PFSK-1 (cell line): Measurements from ENCODE around the gene FAM229A.
A peak's percentile ranks its signal among the peaks of the same experiment; 100 is the strongest.

Source experiments
- FOXP2 ChIP-seq: optimal IDR thresholded peaks from 2 replicates; pipeline ENCODE3; 2011; ENCODE audit warnings: borderline replicate concordance, control low read depth, inconsistent platforms; ENCODE audit not compliant: insufficient read depth; ENCODE audit errors: extremely low read length, extremely low read depth
- POLR2AphosphoS5 ChIP-seq: IDR thresholded peaks from 2 replicates; pipeline ENCODE4 v1.6.1; 2012; ENCODE audit warnings: low read depth, mild to moderate bottlenecking, control low read depth, low read length, moderate library complexity
- SIN3A ChIP-seq: IDR thresholded peaks from 2 replicates; pipeline ENCODE4 v1.6.1; 2012; ENCODE audit warnings: mild to moderate bottlenecking, low read length, moderate library complexity, borderline replicate concordance; ENCODE audit not compliant: insufficient read depth
- TAF1 ChIP-seq: IDR thresholded peaks from 2 replicates; pipeline ENCODE4 v1.6.1; 2012; ENCODE audit warnings: low read length, control low read depth, borderline replicate concordance; ENCODE audit not compliant: insufficient read depth
- TF ChIP-seq, protein P1 (sequence below), 2 experiments: IDR thresholded peaks; 2 replicates each; pipeline versions ENCODE4 v1.6.1 to v1.8.0; 2011 to 2012; ENCODE audit warnings: low read depth in 2 of 2, low read length in 2 of 2, control low read depth in 1 of 2, inconsistent platforms in 1 of 2, mild to moderate bottlenecking in 1 of 2, moderate library complexity in 1 of 2; ENCODE audit not compliant: insufficient read depth in 1 of 2

Gene FAM229A

DNA sequence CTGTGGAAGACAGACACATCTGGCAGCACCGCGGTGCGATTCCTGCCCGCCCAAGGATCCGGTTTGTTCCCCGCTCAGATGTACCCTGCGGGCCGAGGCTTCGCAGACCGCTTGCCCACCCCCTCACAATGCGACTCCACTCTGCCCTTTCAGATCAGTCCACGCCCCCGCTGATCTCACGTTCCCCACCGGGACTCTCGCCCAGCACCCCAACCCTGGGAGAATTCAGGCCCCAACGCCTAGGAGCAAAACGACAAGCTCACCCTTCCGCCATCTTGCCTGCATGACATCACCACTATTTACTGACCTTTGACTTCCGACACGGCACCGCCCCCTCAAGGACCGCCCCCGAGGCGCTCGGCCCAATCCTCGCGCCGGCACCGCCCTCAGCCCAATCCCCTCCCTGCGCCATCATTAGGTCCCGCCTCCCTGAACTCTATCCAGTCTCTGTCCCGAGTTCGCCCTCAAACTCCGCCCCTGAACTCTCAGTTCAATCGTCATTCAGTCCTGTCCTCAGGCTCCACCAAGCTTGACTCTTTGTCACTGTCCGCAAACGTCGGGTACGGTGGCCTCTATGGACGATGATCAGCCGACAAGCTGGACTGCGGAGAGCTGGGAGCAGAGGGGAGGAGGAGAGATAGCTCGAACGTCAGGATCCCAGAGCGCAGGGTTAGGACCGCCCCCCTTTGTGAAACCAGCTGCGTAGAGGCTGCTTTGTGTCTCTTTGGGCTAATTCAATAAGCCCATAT, 32.0 kb upstream of the FAM229A start, which contains the start of gene BSDC1:
Gene BSDC1, minus strand, starts transcription at position 301 of the 749 bp plus-strand sequence. Its CDS starts 27 bp downstream, at position 274.
- TF ChIP-seq TAF1 (peak; percentile 73; the same call in 1 of the 2 replicates), FOXP2 (peak; percentile 63), SIN3A (peak; percentile 77; the same call in 1 of the 2 replicates), POLR2AphosphoS5 (peak; percentile 85)
- TF ChIP-seq, protein P1, sequence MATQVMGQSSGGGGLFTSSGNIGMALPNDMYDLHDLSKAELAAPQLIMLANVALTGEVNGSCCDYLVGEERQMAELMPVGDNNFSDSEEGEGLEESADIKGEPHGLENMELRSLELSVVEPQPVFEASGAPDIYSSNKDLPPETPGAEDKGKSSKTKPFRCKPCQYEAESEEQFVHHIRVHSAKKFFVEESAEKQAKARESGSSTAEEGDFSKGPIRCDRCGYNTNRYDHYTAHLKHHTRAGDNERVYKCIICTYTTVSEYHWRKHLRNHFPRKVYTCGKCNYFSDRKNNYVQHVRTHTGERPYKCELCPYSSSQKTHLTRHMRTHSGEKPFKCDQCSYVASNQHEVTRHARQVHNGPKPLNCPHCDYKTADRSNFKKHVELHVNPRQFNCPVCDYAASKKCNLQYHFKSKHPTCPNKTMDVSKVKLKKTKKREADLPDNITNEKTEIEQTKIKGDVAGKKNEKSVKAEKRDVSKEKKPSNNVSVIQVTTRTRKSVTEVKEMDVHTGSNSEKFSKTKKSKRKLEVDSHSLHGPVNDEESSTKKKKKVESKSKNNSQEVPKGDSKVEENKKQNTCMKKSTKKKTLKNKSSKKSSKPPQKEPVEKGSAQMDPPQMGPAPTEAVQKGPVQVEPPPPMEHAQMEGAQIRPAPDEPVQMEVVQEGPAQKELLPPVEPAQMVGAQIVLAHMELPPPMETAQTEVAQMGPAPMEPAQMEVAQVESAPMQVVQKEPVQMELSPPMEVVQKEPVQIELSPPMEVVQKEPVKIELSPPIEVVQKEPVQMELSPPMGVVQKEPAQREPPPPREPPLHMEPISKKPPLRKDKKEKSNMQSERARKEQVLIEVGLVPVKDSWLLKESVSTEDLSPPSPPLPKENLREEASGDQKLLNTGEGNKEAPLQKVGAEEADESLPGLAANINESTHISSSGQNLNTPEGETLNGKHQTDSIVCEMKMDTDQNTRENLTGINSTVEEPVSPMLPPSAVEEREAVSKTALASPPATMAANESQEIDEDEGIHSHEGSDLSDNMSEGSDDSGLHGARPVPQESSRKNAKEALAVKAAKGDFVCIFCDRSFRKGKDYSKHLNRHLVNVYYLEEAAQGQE (IDR thresholded peaks at IDR 0.05; ENCODE audit: insufficient read depth in 1 of 2, low read depth in 2 of 2, low read length in 2 of 2), result no peak

DNA sequence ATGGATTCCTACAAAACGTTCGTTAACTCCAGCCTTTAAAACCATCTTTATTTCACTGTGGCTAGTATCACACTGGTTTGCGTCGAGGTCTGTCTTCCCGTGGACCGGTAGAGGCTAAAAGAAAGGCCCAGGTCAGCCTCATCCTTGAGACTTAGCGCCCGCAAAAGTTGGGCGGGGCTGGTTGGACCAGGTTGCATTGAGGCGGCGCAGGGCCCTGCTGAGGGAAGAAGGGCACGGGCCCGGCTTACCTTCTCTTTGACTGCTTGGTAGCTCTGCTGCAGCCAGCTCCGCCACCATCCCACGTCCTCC, 31.5 kb upstream of the FAM229A start:
- TF ChIP-seq FOXP2 (no peak), TAF1 (no peak), POLR2AphosphoS5 (no peak), SIN3A (no peak)
- TF ChIP-seq, protein P1 (IDR thresholded peaks at IDR 0.05; ENCODE audit: insufficient read depth in 1 of 2, low read depth in 2 of 2, low read length in 2 of 2), result no peak

DNA sequence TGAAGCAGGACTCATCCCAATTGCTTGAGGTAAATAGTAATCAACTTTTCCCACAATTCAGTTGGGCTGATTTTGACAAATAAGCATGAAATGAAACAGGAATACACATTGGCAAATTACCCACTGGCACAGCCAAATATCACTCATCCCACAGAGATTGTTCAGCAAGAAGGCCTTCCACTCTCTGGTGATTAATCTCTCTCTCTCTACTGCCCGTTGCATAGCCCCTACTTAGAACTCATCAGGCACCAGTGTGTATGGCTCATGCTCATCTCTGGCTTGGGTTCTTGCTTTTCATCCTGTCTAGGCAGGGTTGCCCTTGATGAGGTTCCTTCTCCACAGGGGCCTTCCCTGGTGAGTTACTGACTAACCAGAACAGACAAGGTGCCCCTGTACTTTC, 30.9 kb upstream of the FAM229A start:
- TF ChIP-seq SIN3A (no peak), FOXP2 (no peak), TAF1 (no peak), POLR2AphosphoS5 (no peak)
- TF ChIP-seq, protein P1 (IDR thresholded peaks at IDR 0.05; ENCODE audit: insufficient read depth in 1 of 2, low read depth in 2 of 2, low read length in 2 of 2), result no peak

DNA sequence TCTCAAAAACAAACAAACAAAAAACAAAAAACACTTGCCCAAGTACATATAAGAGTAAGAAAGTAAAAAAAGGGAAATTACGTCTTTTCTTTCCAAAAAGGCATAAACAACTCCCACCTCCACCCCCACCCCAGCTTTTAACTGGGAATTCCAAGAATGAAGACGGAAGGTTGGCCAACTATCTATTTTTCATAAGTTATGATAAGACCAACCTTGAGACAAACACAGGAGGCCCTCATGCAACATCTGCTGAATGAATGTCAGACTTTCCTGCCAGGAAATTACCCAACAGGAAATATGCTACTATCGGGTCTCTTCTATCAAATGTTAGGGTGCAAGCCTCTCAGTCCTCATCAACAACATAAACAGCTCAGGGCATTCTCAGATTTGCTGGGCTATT, 30.0 kb upstream of the FAM229A start:
- TF ChIP-seq, protein P1 (IDR thresholded peaks at IDR 0.05; ENCODE audit: insufficient read depth in 1 of 2, low read depth in 2 of 2, low read length in 2 of 2), result no peak
- TF ChIP-seq FOXP2 (no peak), SIN3A (no peak), POLR2AphosphoS5 (no peak), TAF1 (no peak)
